Activated CD4-positive, alpha-beta T cell treated with anti-CD3 and anti-CD28 coated beads, Interleukin-2, amount 50 U/mL, for 24 hours (primary cell): ENCODE measurements around the gene NHSL2.
"Not testable (repeated sequence)": the region's sequence is repeated elsewhere in the genome, so short reads cannot be mapped to it uniquely, and the experiment has no call there.

ENCODE experiments used
- DNase-seq, 2 donors: peaks; one replicate each; pipeline ENCODE4 v3.0.0-alpha.2; 2020; ENCODE audit warnings: low read depth in 1 of 2, low spot score in 1 of 2

Gene NHSL2

DNA sequence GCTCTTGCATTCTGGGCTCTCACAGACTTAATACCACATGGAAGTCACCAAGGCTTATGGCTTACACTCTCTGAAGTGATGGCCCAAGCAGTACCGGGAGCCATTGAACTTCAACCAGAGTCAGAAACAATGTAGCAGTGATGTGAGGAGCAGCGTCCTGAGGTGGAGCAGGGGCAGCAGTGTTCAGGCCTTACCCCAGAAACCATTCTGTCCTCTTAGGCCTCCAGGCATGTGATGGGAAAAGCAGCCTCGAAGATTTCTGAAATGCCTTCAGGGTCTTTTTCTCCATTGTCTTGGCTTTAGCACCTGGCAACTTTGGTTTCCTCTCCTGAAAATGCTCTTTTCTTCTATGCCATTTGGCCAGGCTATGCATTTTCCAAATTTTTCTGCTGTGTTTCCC, 248.1 kb downstream of the NHSL2 start:
- DNase-seq: no peak

DNA sequence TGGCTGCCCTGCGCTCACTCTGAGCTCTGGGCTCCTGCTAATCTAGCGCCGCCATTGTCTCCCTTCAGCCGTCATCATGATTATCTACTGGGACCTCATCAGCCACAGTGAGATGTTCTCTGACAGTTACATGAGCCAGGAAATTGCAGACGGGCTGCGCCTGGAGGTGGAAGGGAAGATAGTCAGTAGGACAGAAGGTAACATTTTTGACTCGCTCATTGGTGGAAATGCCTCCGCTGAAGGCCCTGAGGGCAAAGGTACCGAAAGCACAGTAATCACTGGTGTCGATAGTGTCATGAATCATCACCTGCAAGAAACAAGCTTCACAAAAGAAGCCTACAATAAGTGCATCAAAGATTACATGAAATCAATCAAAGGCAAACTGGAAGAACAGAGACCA, 249.1 kb downstream of the NHSL2 start:
- no peak for DNase-seq

DNA sequence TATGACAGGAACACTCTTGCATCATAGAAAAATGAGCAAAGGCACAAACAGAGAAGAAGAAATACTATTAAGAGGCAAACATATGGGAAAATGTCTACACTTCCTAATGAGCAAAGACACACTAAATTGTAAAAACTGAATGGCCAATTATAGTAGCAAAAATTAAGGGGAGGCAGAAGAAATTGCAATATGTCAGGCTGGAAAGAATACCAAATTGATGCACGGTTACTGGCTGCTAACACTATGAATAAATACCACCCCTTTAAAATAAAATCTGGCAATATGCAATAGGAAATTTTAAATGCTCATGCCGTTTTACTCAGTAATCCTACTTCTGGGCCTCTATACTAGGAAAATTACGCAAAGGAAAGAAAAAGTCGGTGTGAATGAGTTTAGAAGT, 254.9 kb downstream of the NHSL2 start:
- DNase-seq: no peak

DNA sequence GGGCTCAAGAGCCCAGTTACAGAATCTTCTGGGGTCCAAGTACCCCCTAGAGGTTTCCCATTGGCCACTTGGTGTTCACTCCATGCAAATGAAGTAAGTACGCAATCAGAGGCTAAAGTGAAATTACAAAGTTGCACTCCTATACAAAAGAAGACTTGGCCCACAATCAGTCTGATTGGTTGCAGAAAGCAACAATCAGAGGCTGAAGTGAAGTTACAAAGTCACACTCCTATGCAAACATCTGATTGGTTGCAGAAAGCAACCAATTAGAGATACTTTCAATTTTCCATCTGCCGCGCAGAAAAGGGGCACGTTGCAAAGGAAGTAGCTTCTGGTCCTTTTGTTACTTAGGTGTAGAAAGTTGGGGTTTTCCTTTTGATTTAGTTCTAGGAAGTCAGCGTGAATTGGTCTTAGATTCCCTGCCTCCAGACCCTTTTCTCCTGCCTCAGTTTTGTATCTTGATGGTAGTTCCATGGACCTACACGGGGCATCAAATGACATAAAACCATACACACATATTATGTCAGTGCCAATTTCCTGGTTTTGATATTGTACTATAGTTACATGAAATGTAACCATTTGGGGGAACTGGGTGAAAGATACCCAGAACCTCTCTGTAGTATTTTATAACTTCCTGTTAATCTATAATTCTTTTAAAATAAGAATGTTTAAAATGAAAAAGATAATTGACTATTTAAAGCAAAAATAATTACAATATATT, 258.5 kb downstream of the NHSL2 start:
- DNase-seq: peak in 1 of 2 donors; percentile 2

DNA sequence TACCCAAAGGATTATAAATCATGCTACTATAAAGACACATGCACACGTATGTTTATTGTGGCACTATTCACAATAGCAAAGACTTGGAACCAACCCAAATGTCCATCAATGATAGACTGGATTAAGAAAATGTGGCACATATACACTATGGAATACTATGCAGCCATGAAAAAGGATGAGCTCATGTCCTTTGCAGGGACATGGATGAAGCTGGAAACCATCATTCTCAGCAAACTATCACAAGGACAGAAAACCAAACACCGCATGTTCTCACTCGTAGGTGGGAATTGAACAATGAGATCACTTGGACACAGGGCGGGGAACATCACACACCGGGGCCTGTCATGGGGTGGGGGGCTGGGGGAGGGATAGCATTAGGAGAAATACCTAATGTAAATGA, 265.6 kb downstream of the NHSL2 start:
- DNase-seq: not testable (repeated sequence)

DNA sequence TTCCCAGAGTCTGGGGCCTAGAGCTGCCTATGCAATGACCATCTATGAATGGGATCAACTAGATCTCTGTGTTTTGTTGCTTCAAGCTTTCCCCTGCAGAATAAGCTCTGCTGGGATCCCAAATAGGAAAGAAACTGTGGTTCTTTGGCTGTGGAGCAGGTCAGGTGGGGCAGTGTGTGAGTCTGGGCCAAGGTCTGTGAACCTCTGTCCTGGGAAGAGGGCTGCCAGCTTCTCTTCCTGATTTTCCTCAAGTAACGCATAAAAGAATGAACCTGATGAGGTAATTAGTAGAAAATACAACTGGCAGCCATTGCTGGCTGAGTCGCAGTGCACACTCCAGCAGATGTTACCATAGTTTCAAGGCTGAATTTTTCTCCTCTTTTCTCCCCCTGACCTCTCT, 266.3 kb downstream of the NHSL2 start:
- DNase-seq: no peak

DNA sequence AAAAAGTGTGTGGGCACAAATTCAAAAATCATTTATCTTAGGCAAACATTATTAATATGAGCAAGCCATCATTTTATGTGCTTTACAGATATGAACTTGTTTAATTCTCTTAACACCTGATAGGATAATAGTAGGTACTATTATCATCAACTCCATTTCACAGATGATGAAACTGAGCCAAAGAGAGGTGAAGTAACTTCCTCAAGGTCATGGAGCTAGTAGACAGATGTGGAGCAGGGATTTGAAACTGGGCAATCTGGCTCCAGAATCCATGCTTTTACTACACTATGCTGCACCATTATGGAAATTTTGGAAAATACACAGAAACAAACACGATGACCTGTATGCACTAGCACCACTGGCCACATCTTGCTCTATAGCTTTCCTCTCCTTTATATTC, 269.9 kb downstream of the NHSL2 start:
- DNase-seq: no peak

DNA sequence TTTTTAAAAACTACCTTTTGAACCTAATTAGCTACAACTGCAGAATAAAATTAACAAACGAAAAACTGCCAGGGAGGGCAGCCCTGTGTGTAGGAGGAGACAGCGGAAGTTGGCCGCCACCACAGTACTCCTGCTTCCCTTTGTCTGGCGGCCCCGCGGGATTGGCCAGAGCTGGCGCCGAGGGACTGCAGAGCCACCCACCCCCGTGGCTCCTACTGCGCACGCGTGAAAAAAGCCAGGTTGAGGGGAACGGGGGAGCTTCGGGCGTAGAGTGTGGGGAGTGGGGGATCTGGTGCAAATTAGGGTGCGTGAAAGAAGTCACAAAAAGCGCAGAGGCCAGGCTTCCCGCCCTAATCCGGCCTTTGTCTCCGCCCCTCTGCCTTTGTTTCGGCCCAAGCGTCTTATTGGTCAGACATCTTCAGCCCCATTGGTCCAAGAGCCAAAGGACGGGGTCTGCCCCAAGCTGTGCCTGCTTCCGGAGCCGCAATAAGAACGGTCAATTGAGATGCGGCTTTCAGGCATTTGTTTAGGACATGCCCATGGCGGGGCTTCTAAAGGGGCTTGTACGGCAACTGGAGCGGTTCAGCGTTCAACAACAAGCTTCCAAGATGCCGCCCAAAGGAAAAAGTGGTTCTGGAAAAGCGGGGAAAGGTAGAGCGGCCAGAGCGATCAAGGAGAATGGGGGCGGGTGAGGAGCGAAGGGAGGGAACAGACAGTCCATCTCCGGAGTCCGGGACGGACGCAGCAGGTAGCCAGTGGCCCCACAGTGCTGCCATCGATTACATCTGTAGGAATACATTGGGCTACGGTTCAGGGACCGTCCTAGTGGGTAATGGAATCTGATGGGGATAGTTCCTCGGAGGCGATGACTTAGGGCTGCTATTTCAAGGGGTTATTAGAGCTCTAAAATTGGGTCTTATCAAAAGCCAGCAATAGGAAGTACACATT, 270.8 kb downstream of the NHSL2 start, which contains the start of gene PIN4:
Gene PIN4 (plus strand): TSS at position 580 of the 948 bp plus-strand sequence. CDS start 29 bp downstream, at position 609.
- peak; percentile 46 to 79 for DNase-seq

DNA sequence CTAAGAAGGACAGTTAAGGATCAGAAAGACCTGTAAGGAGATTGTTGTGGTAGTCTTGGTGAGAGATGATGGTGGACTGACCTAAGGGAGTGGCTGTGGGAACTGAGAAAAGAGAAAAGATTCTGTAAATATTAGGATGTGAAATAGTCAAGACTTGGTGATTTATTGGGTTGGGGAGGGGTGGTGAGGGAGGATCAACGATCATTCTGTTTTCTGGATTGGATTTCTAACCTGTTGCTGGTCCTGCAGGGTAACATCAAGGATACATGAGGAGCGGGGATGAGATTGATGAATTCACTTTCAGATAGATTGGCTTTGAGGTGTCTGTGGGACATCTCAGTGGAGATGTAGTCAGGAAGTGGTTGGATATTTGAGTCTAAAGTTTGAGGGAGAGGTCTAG, 272.3 kb downstream of the NHSL2 start:
- no peak for DNase-seq

DNA sequence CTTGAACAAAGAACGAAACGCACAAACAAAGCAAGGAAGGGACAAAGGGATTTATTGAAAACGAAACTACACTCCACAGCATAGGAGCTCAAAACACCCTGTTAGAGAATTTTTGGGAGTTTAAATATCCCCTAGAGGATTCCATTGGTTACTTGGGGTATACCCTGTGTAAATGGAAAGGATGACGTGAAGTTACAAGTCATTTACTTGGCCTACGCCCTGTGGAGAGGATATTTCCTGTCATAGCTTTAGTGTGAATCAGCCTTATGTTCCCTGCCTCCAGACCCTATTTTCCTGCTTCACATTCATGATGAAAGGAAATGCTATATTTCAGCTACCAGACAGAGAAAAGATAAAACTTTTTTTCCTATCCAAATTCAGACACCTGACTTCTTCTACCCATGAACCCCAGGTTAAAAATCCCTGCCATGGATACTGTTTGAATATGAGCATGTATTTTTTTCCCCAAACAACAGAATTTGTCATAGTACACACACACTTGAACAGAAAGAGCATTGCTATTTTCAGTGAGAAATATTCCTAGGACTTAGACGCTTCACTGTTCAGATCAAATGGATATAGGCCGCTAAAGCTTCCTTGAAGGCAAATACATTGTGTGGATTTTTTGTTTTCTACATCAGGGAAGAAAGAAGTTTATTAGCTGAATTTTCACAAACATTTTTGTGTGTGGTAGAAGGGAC, 291.3 kb downstream of the NHSL2 start:
- DNase-seq: no peak
